Testis (tissue), 3 donors: ENCODE results near the gene PNMA1. TPM values are rescaled to one million over a fixed set of nuclear protein-coding genes. Genes with fewer than 3 reads are reported as not detected.

ENCODE experiments used
- DNase-seq: peaks from one replicate; pipeline ENCODE4 v3.0.0-alpha.2; 2019
- H3K27ac ChIP-seq, 2 donors: fragments of 200-600 bp; sonication (generic); one replicate each; pipeline ENCODE4 v1.5.1; 2019
- H3K27me3 ChIP-seq: fragments of 200-600 bp; sonication (generic); one replicate; pipeline ENCODE4 v1.5.1; 2019
- H3K36me3 ChIP-seq: fragments of 200-600 bp; sonication (generic); one replicate; pipeline ENCODE4 v1.5.1; 2017; ENCODE audit warnings: low read depth; ENCODE audit errors: missing control alignments
- H3K4me1 ChIP-seq: fragments of 200-600 bp; sonication (generic); one replicate; pipeline ENCODE4 v1.5.1; 2019
- H3K4me3 ChIP-seq, 2 donors: fragments of 200-600 bp; sonication (generic); one replicate each; pipeline ENCODE4 v1.5.1; 2017 to 2019
- H3K9me3 ChIP-seq: fragments of 200-600 bp; sonication (generic); one replicate; pipeline ENCODE4 v1.5.1; 2017
- POLR2A ChIP-seq: fragments of 450-650 bp; IDR thresholded peaks from one replicate; pipeline ENCODE4 v1.6.1; 2017; ENCODE audit warnings: antibody characterized with exemption, mild to moderate bottlenecking, moderate library complexity
- WGBS, 2 donors: methylation state at CpG; one replicate each; pipeline ENCODE4 v1.1.5; 2018; 5-methylcytosine and 5-hydroxymethylcytosine counted together
- intact Hi-C: fragments of 100-400 bp; cut with DNase I; formaldehyde crosslinking; loops from one replicate; pipeline ENCODE4 v1.15.1; 2023; ENCODE audit warnings: low total_unique reads
- polyA plus RNA-seq: library from polyadenylated mRNA; stranded (reverse); fragments of 350-450 nt; fragmentation: Illumina TruSeq; extraction: RNeasy Lipid Tissue Mini Kit (QIAGEN cat#74804); gene quantifications from one replicate; pipeline ENCODE4 v1.2.3, GENCODE V29; 2014; ENCODE audit warnings: low read depth, low replicate concordance; ENCODE audit not compliant: insufficient read depth
- total RNA-seq, 2 donors: library from RNA; depleted of rRNA; stranded (reverse); fragments of >200 nt; gene quantifications; one replicate each; pipeline ENCODE4 v1.2.3, GENCODE V29; 2016
- TF ChIP-seq, protein P1 (sequence below), 3 experiments: fragments of 450-650 bp in 2 of 3; fragments of 200-600 bp in 1 of 3; sonication (generic) in 1 of 3; IDR thresholded peaks; one replicate each; pipeline ENCODE4 v1.5.1; 2016 to 2019; ENCODE audit warnings: antibody characterized with exemption in 3 of 3, mild to moderate bottlenecking in 2 of 3, moderate library complexity in 1 of 3

The PNMA1 gene
- total and polyA plus RNA-seq, 3 donors from 2014 or later = 74.8 to 184 (median 85.6) TPM

DNA sequence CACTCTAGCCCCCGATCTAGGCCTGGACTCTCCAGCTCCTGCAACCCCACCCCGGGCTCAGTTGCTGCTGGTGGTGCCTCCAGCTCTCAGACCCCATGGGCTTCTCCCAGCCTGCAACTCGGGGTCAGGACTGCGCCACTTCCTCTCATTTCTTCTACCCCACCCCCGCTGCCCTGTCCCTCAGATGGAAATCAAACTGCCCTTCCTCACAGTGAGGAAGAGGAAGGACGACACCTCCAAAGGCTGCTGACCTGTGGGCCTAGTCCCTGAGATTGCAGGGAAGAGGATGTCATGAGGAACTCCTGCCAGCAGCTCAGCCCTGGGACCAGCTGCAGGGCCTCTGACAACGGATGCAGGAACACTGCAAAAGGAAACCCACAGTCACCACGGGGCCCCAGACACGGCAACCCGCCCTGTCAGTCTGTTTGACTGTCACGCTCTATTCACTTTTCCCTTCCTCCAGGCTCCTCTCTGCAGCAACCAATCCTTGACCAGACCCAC, 29.3 kb upstream of the PNMA1 start:
- intact Hi-C loops = no loop called here
- 35 to 51% methylated on average over 10 to 11 of the region's 11 CpGs for WGBS, 2 donors

DNA sequence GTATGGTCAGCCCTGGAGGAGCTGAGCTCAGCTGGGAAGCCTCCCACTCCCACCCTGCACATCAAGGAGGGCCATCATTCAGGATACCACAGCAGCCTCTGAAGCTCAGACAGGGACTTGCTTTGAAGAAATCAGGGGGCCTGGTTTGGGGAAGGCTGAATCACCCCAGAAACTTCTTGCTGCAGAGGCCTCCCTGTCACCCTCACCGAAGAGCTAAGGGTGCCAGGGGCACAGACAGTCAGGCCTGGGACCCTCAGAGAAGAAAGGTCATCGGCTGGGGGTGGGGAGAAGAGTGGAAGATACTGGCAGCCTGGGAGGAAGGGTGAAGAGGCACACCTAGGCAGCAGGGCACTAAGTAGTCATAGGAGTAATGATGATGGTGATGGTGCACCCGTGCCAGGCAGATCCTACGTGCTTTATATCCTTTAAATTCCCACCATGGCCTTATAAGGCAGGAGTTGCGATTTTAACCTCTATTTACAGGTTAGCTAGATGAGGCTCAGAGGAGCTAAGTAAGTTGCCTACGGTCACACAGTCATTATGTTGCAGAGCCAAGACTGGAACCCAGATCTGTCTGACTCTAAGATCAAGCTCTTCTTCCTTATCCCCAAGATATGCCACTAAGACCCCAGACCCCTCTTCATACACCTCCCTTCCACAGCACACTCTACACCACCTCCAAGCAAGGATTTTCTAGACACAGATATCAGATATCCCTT, 28.5 kb upstream of the PNMA1 start:
- DNase-seq = no peak
- Histone ChIP-seq H3K9me3 (no peaks in the 10 kb centered on the region), H3K4me3 (no peak overlapping the region), H3K27ac (peak overlapping the region; percentile 21 to 80), H3K27me3 (no peaks in the 10 kb centered on the region), H3K4me1 (peaks cover 84% of the 10 kb centered on the region), H3K36me3 (no peaks in the 10 kb centered on the region)
- 61 to 73% methylated on average over 6 of the region's 6 CpGs for WGBS, 2 donors
- TF ChIP-seq, protein P1, sequence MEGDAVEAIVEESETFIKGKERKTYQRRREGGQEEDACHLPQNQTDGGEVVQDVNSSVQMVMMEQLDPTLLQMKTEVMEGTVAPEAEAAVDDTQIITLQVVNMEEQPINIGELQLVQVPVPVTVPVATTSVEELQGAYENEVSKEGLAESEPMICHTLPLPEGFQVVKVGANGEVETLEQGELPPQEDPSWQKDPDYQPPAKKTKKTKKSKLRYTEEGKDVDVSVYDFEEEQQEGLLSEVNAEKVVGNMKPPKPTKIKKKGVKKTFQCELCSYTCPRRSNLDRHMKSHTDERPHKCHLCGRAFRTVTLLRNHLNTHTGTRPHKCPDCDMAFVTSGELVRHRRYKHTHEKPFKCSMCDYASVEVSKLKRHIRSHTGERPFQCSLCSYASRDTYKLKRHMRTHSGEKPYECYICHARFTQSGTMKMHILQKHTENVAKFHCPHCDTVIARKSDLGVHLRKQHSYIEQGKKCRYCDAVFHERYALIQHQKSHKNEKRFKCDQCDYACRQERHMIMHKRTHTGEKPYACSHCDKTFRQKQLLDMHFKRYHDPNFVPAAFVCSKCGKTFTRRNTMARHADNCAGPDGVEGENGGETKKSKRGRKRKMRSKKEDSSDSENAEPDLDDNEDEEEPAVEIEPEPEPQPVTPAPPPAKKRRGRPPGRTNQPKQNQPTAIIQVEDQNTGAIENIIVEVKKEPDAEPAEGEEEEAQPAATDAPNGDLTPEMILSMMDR (IDR thresholded peaks at IDR 0.05) = no peak
- TF ChIP-seq POLR2A = no peak
- intact Hi-C loops = no loop called here

More for the DNA sequence above, 29.3 kb upstream of the PNMA1 start:
- Histone ChIP-seq H3K27ac (peak overlapping the region in 1 of 2 donors; percentile 80), H3K4me3 (no peak overlapping the region), H3K27me3 (no peaks in the 10 kb centered on the region), H3K9me3 (no peaks in the 10 kb centered on the region), H3K36me3 (no peaks in the 10 kb centered on the region), H3K4me1 (peaks cover 84% of the 10 kb centered on the region)
- DNase-seq = no peak
- TF ChIP-seq POLR2A = no peak
- TF ChIP-seq, protein P1 (IDR thresholded peaks at IDR 0.05) = no peak

DNA sequence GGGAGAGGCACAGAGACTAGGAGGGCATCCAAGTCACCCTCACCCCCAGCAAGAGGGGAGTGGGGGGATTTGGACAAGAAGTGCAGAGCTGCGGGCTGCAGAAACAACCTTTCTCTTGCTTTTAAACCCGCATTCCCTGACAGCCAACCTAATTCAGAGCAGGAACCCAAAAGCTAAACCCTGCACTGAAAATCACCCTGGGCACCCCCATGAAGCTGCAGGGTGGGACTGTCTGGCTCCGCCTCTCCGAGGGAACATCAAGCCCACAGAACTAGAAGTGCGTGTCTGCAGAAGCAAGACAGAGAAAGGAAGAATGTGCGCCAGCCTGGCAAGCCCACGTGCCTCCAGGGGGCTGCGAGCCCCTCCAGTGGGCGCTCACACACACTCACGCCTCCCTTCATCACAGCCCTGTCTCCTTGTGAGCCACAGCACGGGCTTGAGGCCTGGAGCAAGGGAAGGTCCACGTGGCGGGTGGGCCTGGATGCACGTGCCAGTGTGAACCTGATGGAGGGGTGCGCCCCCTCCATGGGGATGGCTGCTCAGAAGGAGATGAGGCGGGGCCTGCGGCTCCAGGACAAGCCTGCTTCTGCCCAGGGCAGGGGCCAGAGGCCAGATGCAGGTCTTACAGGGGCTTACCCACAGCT, 27.8 kb upstream of the PNMA1 start:
- no peak for DNase-seq
- intact Hi-C loops = no loop called here
- 35 to 36% methylated on average over 12 to 17 of the region's 17 CpGs for WGBS, 2 donors
- no peaks in the 10 kb centered on the region for H3K27me3 ChIP-seq
- no peaks in the 10 kb centered on the region for H3K9me3 ChIP-seq
- peak overlapping the region; percentile 68 to 80 for H3K27ac ChIP-seq
- H3K4me3 ChIP-seq = no peak overlapping the region
- TF ChIP-seq, protein P1 (IDR thresholded peaks at IDR 0.05) = no peak
- TF ChIP-seq POLR2A = no peak
- H3K36me3 ChIP-seq = no peaks in the 10 kb centered on the region
- peaks cover 77% of the 10 kb centered on the region for H3K4me1 ChIP-seq

DNA sequence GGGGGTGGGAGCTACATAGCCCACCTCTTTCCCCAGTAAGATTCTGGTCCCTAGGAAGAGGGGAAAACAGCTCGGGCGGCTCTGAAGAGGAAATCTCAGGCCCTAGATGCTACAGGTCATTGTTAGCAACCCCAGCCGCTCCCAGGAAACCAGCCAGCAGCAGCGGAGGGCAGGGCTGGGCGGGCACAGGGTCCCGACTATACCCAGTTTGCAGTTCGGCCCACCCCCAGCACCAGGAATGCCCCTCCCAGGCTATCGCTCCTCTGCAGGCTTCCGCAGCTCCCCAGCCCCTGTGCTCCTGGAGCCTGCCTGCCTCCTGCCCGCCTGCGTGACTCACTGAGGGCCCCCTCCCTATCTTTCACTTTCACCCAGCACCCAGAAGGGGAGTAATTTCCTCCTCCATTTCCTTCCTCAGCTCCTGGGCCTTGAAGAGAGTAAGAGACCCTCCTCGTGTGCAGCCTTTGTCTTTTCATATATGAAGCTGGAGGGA, 27.2 kb upstream of the PNMA1 start:
- DNase-seq = peak; percentile 56
- H3K9me3 ChIP-seq = no peaks in the 10 kb centered on the region

More for the DNA sequence above, 27.2 kb upstream of the PNMA1 start:
- intact Hi-C loops = no loop called here
- TF ChIP-seq POLR2A = no peak
- TF ChIP-seq, protein P1 (IDR thresholded peaks at IDR 0.05) = no peak
- peak overlapping the region; percentile 68 to 80 for H3K27ac ChIP-seq
- 14% methylated on average over 6 to 12 of the region's 12 CpGs for WGBS, 2 donors
- H3K4me3 ChIP-seq = no peak overlapping the region
- H3K36me3 ChIP-seq = no peaks in the 10 kb centered on the region
- H3K4me1 ChIP-seq = peaks cover 71% of the 10 kb centered on the region
- no peaks in the 10 kb centered on the region for H3K27me3 ChIP-seq
